A549 treated with Mapracorat at 1 μM for 4 hours (cell line): ENCODE measurements around the gene GUCY1B1. TPM values are rescaled to one million over a fixed set of nuclear protein-coding genes. Genes with fewer than 3 reads are reported as not detected.

Source experiments
- total RNA-seq: library from RNA; stranded (reverse); fragments of 200-300 nt; extraction: Qiagen RNA extraction; gene quantifications from 5 replicates; pipeline ENCODE4 v1.2.3, GENCODE V29; 2022

Gene GUCY1B1
- 0.07 to 0.36 TPM (median 0.21 TPM) in 5 replicates for total RNA-seq

DNA sequence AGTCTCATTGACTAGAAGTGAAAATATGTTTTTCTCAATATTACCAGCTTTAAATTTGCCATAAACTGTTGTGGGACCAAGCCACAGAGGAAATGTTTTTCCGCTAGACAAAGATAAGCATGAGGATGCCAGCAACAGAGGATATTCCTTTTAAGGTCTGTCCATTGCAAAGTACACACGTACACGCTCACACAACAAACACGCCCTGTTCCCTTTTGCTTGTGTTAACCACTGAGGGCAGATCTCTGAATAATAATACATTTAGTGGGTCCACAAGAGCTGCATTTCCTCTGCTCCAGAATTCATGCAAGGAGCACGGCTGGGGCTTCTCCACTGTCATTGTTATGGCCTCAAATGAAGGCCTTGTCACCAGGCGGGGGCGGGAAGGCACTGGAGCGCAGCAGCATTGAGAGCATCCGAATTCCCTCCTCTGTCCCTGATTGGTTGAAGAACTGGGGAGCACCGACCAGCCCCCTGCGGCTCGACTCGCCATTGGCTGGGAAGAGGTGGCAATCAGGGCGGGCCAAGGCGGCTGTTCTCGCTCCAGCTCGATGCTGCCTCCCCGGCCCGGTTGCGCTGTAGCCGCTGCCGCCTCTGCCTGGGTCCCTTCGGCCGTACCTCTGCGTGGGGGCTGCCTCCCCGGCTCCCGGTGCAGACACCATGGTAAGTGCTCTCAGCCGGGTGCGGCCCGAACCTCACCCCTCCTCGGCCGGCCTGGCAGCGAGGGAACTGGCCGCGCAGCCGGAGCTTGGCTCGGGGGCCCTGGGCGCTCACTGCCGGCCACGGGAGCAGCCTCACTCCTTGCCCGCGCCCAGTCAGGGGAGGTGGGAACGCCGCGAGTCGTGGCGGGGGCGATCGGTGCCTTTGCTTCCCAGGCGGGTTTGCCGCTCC is at the start of gene GUCY1B1:
Gene GUCY1B1 (plus strand): TSS at position 541 of the 891 bp plus-strand sequence. CDS start 120 bp downstream, at position 661.

Other genes starting within 250 kb of the GUCY1B1 start
- gene GUCY1A1, start 92.2 kb upstream of the GUCY1B1 start, total RNA-seq, result not detected in 5 replicates
- not detected in 5 replicates for gene ASIC5, start 107.3 kb downstream of the GUCY1B1 start, total RNA-seq
- gene TDO2, start 144.7 kb downstream of the GUCY1B1 start, total RNA-seq, result 0.46 to 1.1 TPM (median 0.66 TPM) in 5 replicates
- 0.76 to 1.1 TPM (median 1.0 TPM) in 5 replicates for gene CTSO, start 194.8 kb downstream of the GUCY1B1 start, total RNA-seq